Measurements from ENCODE around the gene METTL25B. TPM values are rescaled to one million over a fixed set of nuclear protein-coding genes. Genes with fewer than 3 reads are reported as not detected.

METTL25B gene
- total and polyA plus RNA-seq, 4 donors, result 6.9 to 13.5 (median 11.5) TPM

- peaks cover 0 to 2% (median under 1%) of the 10 kb centered on the region in 4 donors for H3K27me3 ChIP-seq (ENCODE audit: control insufficient read depth in 4 of 4, insufficient read depth in 4 of 4, low read length in 3 of 4)
- no peak for TF ChIP-seq EGR1 (IDR thresholded peaks at IDR 0.05; ENCODE audit: low read depth in 2 of 2)
- TF ChIP-seq MAX (IDR thresholded peaks at IDR 0.05), result no peak
- TF ChIP-seq ATF3 (IDR thresholded peaks at IDR 0.05), result no peak
- TF ChIP-seq FOXA1 (IDR thresholded peaks at IDR 0.05), result no peak
- no peak for TF ChIP-seq HNF4A (conservative IDR thresholded peaks at IDR 0.05)
- no peak for TF ChIP-seq GABPA (IDR thresholded peaks at IDR 0.05 in 1 of 2, conservative IDR thresholded peaks at IDR 0.05 in 1 of 2)
- TF ChIP-seq RAD21 (IDR thresholded peaks at IDR 0.05), result no peak
- TF ChIP-seq NR2F2 (IDR thresholded peaks at IDR 0.05), result no peak
- TF ChIP-seq JUND (IDR thresholded peaks at IDR 0.05), result no peak
- TF ChIP-seq HNF4G (IDR thresholded peaks at IDR 0.05), result no peak
- TF ChIP-seq YY1 (IDR thresholded peaks at IDR 0.05), result no peak
- TF ChIP-seq FOXA2 (IDR thresholded peaks at IDR 0.05), result no peak
- TF ChIP-seq CTCF (IDR thresholded peaks at IDR 0.05; ENCODE audit: low read depth, low read length, missing input control), result no peak
- no peak for TF ChIP-seq SP1 (IDR thresholded peaks at IDR 0.05)
- TF ChIP-seq REST (IDR thresholded peaks at IDR 0.05), result no peak
Observed at GRCh38 chr1:156691191-156691590, 37.1 kb upstream of the METTL25B start.

DNA sequence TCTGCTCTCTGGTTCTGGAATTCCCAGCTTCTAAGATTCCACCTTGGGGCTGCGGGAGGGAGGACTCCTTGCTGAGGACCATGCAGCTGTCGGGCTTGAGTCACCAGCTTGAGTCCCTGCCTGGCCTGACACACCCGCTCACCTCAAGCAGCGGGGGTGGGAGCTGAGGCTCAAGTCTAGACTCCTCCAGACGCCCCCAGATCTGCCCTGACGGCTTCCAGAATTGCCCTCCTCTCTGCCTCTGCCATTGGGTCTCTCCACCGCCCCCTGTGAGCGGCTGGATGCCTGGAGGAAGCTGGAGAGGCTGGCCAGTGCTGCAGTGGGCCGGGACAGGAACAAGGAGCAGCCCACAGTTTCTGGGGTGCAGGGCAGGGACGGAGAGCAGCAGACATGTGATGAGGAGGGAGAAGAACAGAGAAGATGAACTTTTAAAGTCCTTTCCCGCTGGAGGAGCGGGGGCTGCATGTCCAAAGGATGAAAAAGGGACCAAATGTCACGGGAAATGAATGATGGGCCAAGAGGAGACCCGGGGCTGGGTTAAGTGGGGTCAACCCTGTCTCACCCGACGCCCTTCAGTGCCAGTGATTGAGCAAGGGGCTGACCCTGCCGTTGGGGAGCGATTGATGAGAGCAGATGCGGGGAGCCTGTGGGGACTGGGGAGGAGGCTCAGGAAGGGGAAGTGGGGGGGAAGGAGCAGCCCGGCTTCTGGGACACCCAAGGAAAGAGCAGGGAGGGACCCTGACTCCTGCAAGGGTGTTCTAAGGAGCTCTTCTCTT lies 36.4 kb upstream of the METTL25B start:
- WGBS, result 20% methylated on average over 20 of the region's 20 CpGs
- Histone ChIP-seq H3K9me3 (ENCODE audit: control insufficient read depth in 4 of 4, low read length in 3 of 4) (no peaks in the 10 kb centered on the region), H3K4me3 (ENCODE audit: low read depth in 1 of 3, low read length in 3 of 3) (no peak overlapping the region), H3K36me3 (ENCODE audit: control insufficient read depth in 4 of 4, insufficient read depth in 3 of 4, low read depth in 1 of 4, low read length in 3 of 4) (no peaks in the 10 kb centered on the region), H3K9ac (ENCODE audit: low read depth in 1 of 2, low read length in 2 of 2) (no peak overlapping the region), H3K27me3 (ENCODE audit: control insufficient read depth in 4 of 4, insufficient read depth in 4 of 4, low read length in 3 of 4) (peaks cover 0 to 2% (median under 1%) of the 10 kb centered on the region in 4 donors), H3K4me1 (ENCODE audit: control insufficient read depth in 4 of 4, insufficient read depth in 4 of 4, low read length in 3 of 4) (peaks cover 0 to 5% (median 3%) of the 10 kb centered on the region in 4 donors), H3K27ac (ENCODE audit: low read depth in 1 of 2, low read length in 2 of 2) (no peak overlapping the region)
- no peak for DNase-seq (ENCODE audit: low spot score)
- no peak for TF ChIP-seq EGR1 (IDR thresholded peaks at IDR 0.05; ENCODE audit: low read depth in 2 of 2)
- no peak for TF ChIP-seq JUND (IDR thresholded peaks at IDR 0.05)
- TF ChIP-seq CTCF (IDR thresholded peaks at IDR 0.05; ENCODE audit: low read depth, low read length, missing input control), result no peak
- no peak for TF ChIP-seq FOXA1 (IDR thresholded peaks at IDR 0.05)
- TF ChIP-seq RXRA (IDR thresholded peaks at IDR 0.05), result no peak
- TF ChIP-seq FOXA2 (IDR thresholded peaks at IDR 0.05), result no peak
- no peak for TF ChIP-seq NR2F2 (IDR thresholded peaks at IDR 0.05)
- no peak for TF ChIP-seq RAD21 (IDR thresholded peaks at IDR 0.05)
- no peak for TF ChIP-seq REST (IDR thresholded peaks at IDR 0.05)
- TF ChIP-seq TAF1 (conservative IDR thresholded peaks at IDR 0.05), result no peak

More at GRCh38 chr1:156691191-156691590, 37.1 kb upstream of the METTL25B start:
- H3K4me1 ChIP-seq (ENCODE audit: control insufficient read depth in 4 of 4, insufficient read depth in 4 of 4, low read length in 3 of 4), result peaks cover 0 to 5% (median 3%) of the 10 kb centered on the region in 4 donors
- WGBS, result 48% methylated on average over 10 of the region's 10 CpGs
- no peaks in the 10 kb centered on the region for H3K36me3 ChIP-seq (ENCODE audit: control insufficient read depth in 4 of 4, insufficient read depth in 3 of 4, low read depth in 1 of 4, low read length in 3 of 4)
- DNase-seq (ENCODE audit: low spot score), result no peak
- no peaks in the 10 kb centered on the region for H3K9me3 ChIP-seq (ENCODE audit: control insufficient read depth in 4 of 4, low read length in 3 of 4)
- H3K27ac ChIP-seq (ENCODE audit: low read depth in 1 of 2, low read length in 2 of 2), result no peak overlapping the region
- no peak overlapping the region for H3K9ac ChIP-seq (ENCODE audit: low read depth in 1 of 2, low read length in 2 of 2)
- H3K4me3 ChIP-seq (ENCODE audit: low read depth in 1 of 3, low read length in 3 of 3), result no peak overlapping the region

All from liver (tissue), 9 donors.